ENCODE results near the gene FARS2.

Gene FARS2

GRCh38 chr6:5662797-5663196 is 401.5 kb downstream of the FARS2 start:
- TF ChIP-seq CTCF (IDR thresholded peaks at IDR 0.05; ENCODE audit: low read depth, low read length, missing control alignments), result no peak
- no peak overlapping the region for H3K4me3 ChIP-seq (ENCODE audit: low read depth, low read length)
- DNase-seq (ENCODE audit: low read depth), result no peak

- DNase-seq (ENCODE audit: low read depth), result no peak
- no peak for TF ChIP-seq CTCF (IDR thresholded peaks at IDR 0.05; ENCODE audit: low read depth, low read length, missing control alignments)
- no peak overlapping the region for H3K4me3 ChIP-seq (ENCODE audit: low read depth, low read length)
Measured at GRCh38 chr6:5663259-5663658, 401.9 kb downstream of the FARS2 start.

- H3K4me3 ChIP-seq (ENCODE audit: low read depth, low read length), result no peak overlapping the region
- DNase-seq (ENCODE audit: low read depth), result no peak
- no peak for TF ChIP-seq CTCF (IDR thresholded peaks at IDR 0.05; ENCODE audit: low read depth, low read length, missing control alignments)
Measured at GRCh38 chr6:5663739-5664138, 402.4 kb downstream of the FARS2 start.

GRCh38 chr6:5664149-5664548 is 402.8 kb downstream of the FARS2 start:
- no peak overlapping the region for H3K4me3 ChIP-seq (ENCODE audit: low read depth, low read length)
- TF ChIP-seq CTCF (IDR thresholded peaks at IDR 0.05; ENCODE audit: low read depth, low read length, missing control alignments), result no peak
- no peak for DNase-seq (ENCODE audit: low read depth)

- no peak for TF ChIP-seq CTCF (IDR thresholded peaks at IDR 0.05; ENCODE audit: low read depth, low read length, missing control alignments)
- H3K4me3 ChIP-seq (ENCODE audit: low read depth, low read length), result no peak overlapping the region
- DNase-seq (ENCODE audit: low read depth), result no peak
Measured at GRCh38 chr6:5665173-5665572, 403.9 kb downstream of the FARS2 start.

- no peak for DNase-seq (ENCODE audit: low read depth)
- no peak overlapping the region for H3K4me3 ChIP-seq (ENCODE audit: low read depth, low read length)
- TF ChIP-seq CTCF (IDR thresholded peaks at IDR 0.05; ENCODE audit: low read depth, low read length, missing control alignments), result no peak
Measured at GRCh38 chr6:5665667-5666066, 404.4 kb downstream of the FARS2 start.

- H3K4me3 ChIP-seq (ENCODE audit: low read depth, low read length), result no peak overlapping the region
- no peak for TF ChIP-seq CTCF (IDR thresholded peaks at IDR 0.05; ENCODE audit: low read depth, low read length, missing control alignments)
- no peak for DNase-seq (ENCODE audit: low read depth)
Measured at GRCh38 chr6:5666695-5667094, 405.4 kb downstream of the FARS2 start.

Measured in GM12864 (cell line).